CD14-positive monocyte (primary cell): ENCODE data around the gene NKD2. TPM values are rescaled to one million over a fixed set of nuclear protein-coding genes. Genes with fewer than 3 reads are reported as not detected.

Experiments
- DNase-seq, 3 donors: peaks; one replicate each; pipeline ENCODE4 v3.0.0-alpha.2; 2011 to 2022
- H2AFZ ChIP-seq: 2 replicates; pipeline ENCODE4 v1.6.0; 2012; ENCODE audit warnings: mild to moderate bottlenecking, low read depth, low read length, inconsistent platforms; ENCODE audit not compliant: insufficient read depth, poor library complexity, severe bottlenecking
- H3K27ac ChIP-seq, 2 donors: 1 replicate in 1 of 2; 2 replicates in 1 of 2; pipeline ENCODE4 v1.5.1; 2012 to 2013; ENCODE audit warnings: low read length in 2 of 2, control low read depth in 1 of 2, inconsistent platforms in 1 of 2, low read depth in 1 of 2, mild to moderate bottlenecking in 1 of 2
- H3K27me3 ChIP-seq, 2 donors: one replicate each; pipeline versions ENCODE4 v1.6.0 to v1.6.1; 2011 to 2013; ENCODE audit warnings: low read length in 2 of 2; ENCODE audit not compliant: control insufficient read depth in 2 of 2, insufficient read depth in 2 of 2
- H3K36me3 ChIP-seq, 2 donors: replicated peaks in 1 of 2; 1 replicate in 1 of 2; 2 replicates in 1 of 2; pipeline versions ENCODE4 v1.5.1 to v1.6.1; 2012 to 2013; ENCODE audit warnings: low read length in 2 of 2, control low read depth in 1 of 2, inconsistent platforms in 1 of 2, mild to moderate bottlenecking in 1 of 2; ENCODE audit not compliant: insufficient read depth in 2 of 2, control insufficient read depth in 1 of 2
- H3K4me1 ChIP-seq, 2 donors: 1 replicate in 1 of 2; 2 replicates in 1 of 2; pipeline versions ENCODE4 v1.5.1 to v1.6.1; 2012 to 2013; ENCODE audit warnings: low read length in 2 of 2, control low read depth in 1 of 2, inconsistent platforms in 1 of 2, mild to moderate bottlenecking in 1 of 2, moderate library complexity in 1 of 2; ENCODE audit not compliant: insufficient read depth in 2 of 2, control insufficient read depth in 1 of 2
- H3K4me2 ChIP-seq: replicated peaks from 2 replicates; pipeline ENCODE3; 2012; ENCODE audit warnings: low read length, moderate library complexity, mild to moderate bottlenecking; ENCODE audit not compliant: poor library complexity, severe bottlenecking; ENCODE audit errors: extremely low read depth
- H3K4me3 ChIP-seq, 3 experiments: fragments of 200-600 bp in 1 of 3; sonication (generic) in 1 of 3; replicated peaks in 1 of 3; 1 replicate in 2 of 3; 2 replicates in 1 of 3; pipeline ENCODE4 v1.5.1; 2011 to 2013; ENCODE audit warnings: low read length in 3 of 3, mild to moderate bottlenecking in 3 of 3, control low read depth in 2 of 3, low read depth in 2 of 3, inconsistent platforms in 1 of 3, moderate library complexity in 1 of 3
- H3K79me2 ChIP-seq: 2 replicates; pipeline ENCODE4 v1.6.0; 2012; ENCODE audit warnings: mild to moderate bottlenecking, control low read depth, inconsistent platforms, low read length, moderate library complexity; ENCODE audit not compliant: insufficient read depth
- H3K9ac ChIP-seq: 2 replicates; pipeline ENCODE4 v1.6.0; 2017; ENCODE audit warnings: low read length, mild to moderate bottlenecking; ENCODE audit not compliant: insufficient read depth, poor library complexity, severe bottlenecking
- H3K9me3 ChIP-seq, 2 donors: replicated peaks in 1 of 2; 1 replicate in 1 of 2; 2 replicates in 1 of 2; pipeline versions ENCODE4 v1.5.1 to v1.6.1; 2012 to 2013; ENCODE audit warnings: low read length in 2 of 2, control low read depth in 1 of 2; ENCODE audit not compliant: control insufficient read depth in 1 of 2, insufficient read depth in 1 of 2
- H4K20me1 ChIP-seq: 2 replicates; pipeline ENCODE4 v1.6.0; 2012; ENCODE audit warnings: mild to moderate bottlenecking, low read length, control low read depth, moderate library complexity; ENCODE audit not compliant: insufficient read depth
- H3K27ac Mint-ChIP-seq, 7 donors: one replicate each; pipeline ENCODE4 v1.8.0; 2020; ENCODE audit warnings: mild to moderate bottlenecking in 7 of 7, mixed read lengths in 7 of 7, moderate library complexity in 6 of 7, inconsistent platforms in 2 of 7
- H3K27me3 Mint-ChIP-seq, 3 donors: one replicate each; pipeline ENCODE4 v1.8.0; 2021 to 2022; ENCODE audit warnings: low read depth in 3 of 3, mild to moderate bottlenecking in 3 of 3, mixed read lengths in 3 of 3, moderate library complexity in 3 of 3, inconsistent platforms in 1 of 3
- H3K36me3 Mint-ChIP-seq, 2 donors: one replicate each; pipeline ENCODE4 v1.8.0; 2020; ENCODE audit warnings: mixed read lengths in 2 of 2, inconsistent platforms in 1 of 2, mild to moderate bottlenecking in 1 of 2
- H3K4me1 Mint-ChIP-seq: one replicate; pipeline ENCODE4 v1.8.0; 2020; ENCODE audit warnings: mild to moderate bottlenecking, mixed read lengths
- H3K4me3 Mint-ChIP-seq, 2 donors: one replicate each; pipeline ENCODE4 v1.8.0; 2020; ENCODE audit warnings: mild to moderate bottlenecking in 2 of 2, mixed read lengths in 2 of 2, moderate library complexity in 1 of 2
- H3K9me3 Mint-ChIP-seq, 7 donors: one replicate each; pipeline ENCODE4 v1.8.0; 2020 to 2022; ENCODE audit warnings: mixed read lengths in 7 of 7, mild to moderate bottlenecking in 6 of 7, moderate library complexity in 6 of 7, inconsistent platforms in 2 of 7
- WGBS: methylation state at CpG from one replicate; pipeline ENCODE4 v1.1.5; 2013; ENCODE audit warnings: missing lambda C conversion rate; ENCODE audit not compliant: insufficient coverage; 5-methylcytosine and 5-hydroxymethylcytosine counted together
- intact Hi-C, 2 donors: fragments of 100-400 bp; cut with micrococcal nuclease; formaldehyde crosslinking; loops; one replicate each; pipeline versions ENCODE4 v1.15.0 to v1.15.1; 2023
- polyA plus RNA-seq, 3 donors: library from polyadenylated mRNA; depleted of rRNA in 1 of 3; unstranded in 2 of 3; stranded (reverse) in 1 of 3; fragments of 300-500 nt in 2 of 3; fragments of >200 nt in 1 of 3; fragmentation: Illumina TruSeq in 2 of 3; gene quantifications; 1 replicate in 2 of 3; 2 replicates in 1 of 3; pipeline ENCODE4 v1.2.3, GENCODE V29; 2012 to 2021
- TF ChIP-seq, protein P1 (sequence below): fragments of 200-600 bp; IDR thresholded peaks from one replicate; pipeline ENCODE4 v1.8.0; 2022; ENCODE audit warnings: antibody characterized with exemption, mild to moderate bottlenecking

NKD2 gene
- polyA plus RNA-seq, 3 donors, result not detected

DNA sequence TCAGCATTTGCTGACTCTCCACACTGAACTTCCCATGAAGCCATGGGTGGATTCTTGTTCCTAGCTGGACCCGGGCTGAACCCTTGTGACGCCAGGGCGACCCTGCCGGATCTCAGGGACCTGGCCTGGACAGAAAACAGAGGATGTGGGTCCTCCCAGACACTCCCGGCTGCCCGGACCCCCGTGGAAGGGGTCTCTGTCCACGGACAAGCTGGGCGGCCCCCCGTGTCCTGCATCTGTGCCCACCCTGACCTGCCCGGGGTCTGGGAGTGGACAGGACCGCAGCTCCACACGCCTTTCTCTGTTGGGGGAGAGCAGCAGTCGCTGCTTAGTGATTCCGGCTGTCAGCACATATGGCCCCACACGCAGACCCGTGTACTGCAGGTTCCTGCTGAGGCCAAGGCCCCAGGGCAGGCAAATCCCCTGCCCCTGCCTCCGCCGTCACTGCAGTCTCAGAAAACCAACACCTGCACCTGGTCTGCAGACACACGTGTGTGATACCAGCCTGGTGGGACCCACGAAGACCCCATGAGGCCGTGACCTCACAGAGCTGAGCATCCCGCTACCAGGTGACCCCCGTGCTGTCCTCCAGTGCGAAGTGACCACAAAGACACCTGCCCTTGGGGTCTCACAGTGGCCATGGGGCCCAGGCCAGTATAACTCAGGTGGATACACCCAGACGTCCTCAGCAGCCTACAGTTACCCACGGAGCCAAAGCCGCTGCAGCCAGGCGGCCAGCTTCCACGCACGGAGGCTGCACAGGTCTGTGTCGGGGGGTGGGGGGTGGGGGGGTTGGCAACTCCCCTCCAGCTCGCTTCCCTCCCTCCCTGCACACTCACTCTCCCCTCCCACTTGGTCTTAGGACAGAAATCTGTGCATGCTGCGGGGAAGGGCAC lies 50.6 kb downstream of the NKD2 start:
- no peaks in the 10 kb centered on the region for H3K4me1 ChIP-seq
- peaks cover 8% of the 10 kb centered on the region for H4K20me1 ChIP-seq
- no peaks in the 10 kb centered on the region for H3K4me1 Mint-ChIP-seq
- H3K9me3 Mint-ChIP-seq, result no peaks in the 10 kb centered on the region
- no peak overlapping the region for H3K27ac Mint-ChIP-seq
- H3K36me3 Mint-ChIP-seq, result peaks cover 47 to 65% of the 10 kb centered on the region in 2 donors
- no peak overlapping the region for H3K9ac ChIP-seq
- no peak for DNase-seq
- H3K9me3 ChIP-seq, result no peaks in the 10 kb centered on the region
- no peaks in the 10 kb centered on the region for H3K27me3 ChIP-seq
- H3K27me3 Mint-ChIP-seq, result peaks cover 0 to 3% (median 0%) of the 10 kb centered on the region in 3 donors
- H3K27ac ChIP-seq, result no peak overlapping the region
- TF ChIP-seq, protein P1, sequence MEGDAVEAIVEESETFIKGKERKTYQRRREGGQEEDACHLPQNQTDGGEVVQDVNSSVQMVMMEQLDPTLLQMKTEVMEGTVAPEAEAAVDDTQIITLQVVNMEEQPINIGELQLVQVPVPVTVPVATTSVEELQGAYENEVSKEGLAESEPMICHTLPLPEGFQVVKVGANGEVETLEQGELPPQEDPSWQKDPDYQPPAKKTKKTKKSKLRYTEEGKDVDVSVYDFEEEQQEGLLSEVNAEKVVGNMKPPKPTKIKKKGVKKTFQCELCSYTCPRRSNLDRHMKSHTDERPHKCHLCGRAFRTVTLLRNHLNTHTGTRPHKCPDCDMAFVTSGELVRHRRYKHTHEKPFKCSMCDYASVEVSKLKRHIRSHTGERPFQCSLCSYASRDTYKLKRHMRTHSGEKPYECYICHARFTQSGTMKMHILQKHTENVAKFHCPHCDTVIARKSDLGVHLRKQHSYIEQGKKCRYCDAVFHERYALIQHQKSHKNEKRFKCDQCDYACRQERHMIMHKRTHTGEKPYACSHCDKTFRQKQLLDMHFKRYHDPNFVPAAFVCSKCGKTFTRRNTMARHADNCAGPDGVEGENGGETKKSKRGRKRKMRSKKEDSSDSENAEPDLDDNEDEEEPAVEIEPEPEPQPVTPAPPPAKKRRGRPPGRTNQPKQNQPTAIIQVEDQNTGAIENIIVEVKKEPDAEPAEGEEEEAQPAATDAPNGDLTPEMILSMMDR, result no peak
- no peaks in the 10 kb centered on the region for H3K79me2 ChIP-seq
- H3K4me2 ChIP-seq, result no peak overlapping the region
- intact Hi-C loops, result no loop called here
- H3K4me3 Mint-ChIP-seq, result no peak overlapping the region
- H3K4me3 ChIP-seq, result no peak overlapping the region
- peaks cover 46 to 58% of the 10 kb centered on the region in 2 donors for H3K36me3 ChIP-seq
- no peak overlapping the region for H2AFZ ChIP-seq
- 95% methylated on average over 26 of the region's 34 CpGs for WGBS

- Histone ChIP-seq H3K27ac (no peak overlapping the region), H3K9ac (no peak overlapping the region), H3K79me2 (no peaks in the 10 kb centered on the region), H3K4me3 (no peak overlapping the region), H4K20me1 (peaks cover 8% of the 10 kb centered on the region), H3K36me3 (peaks cover 46 to 58% of the 10 kb centered on the region in 2 donors), H2AFZ (no peak overlapping the region), H3K9me3 (no peaks in the 10 kb centered on the region), H3K27me3 (no peaks in the 10 kb centered on the region), H3K4me1 (no peaks in the 10 kb centered on the region), H3K4me2 (no peak overlapping the region)
- H3K9me3 Mint-ChIP-seq, result no peaks in the 10 kb centered on the region
- 92% methylated on average over 17 of the region's 17 CpGs for WGBS
- peaks cover 0 to 3% (median 0%) of the 10 kb centered on the region in 3 donors for H3K27me3 Mint-ChIP-seq
- H3K4me3 Mint-ChIP-seq, result no peak overlapping the region
- no peaks in the 10 kb centered on the region for H3K4me1 Mint-ChIP-seq
- DNase-seq, result no peak
- TF ChIP-seq, protein P1, result no peak
- peaks cover 48 to 69% of the 10 kb centered on the region in 2 donors for H3K36me3 Mint-ChIP-seq
- intact Hi-C loops, result no loop called here
- H3K27ac Mint-ChIP-seq, result no peak overlapping the region
Observed at GRCh38 chr5:1059884-1060263, 51.3 kb downstream of the NKD2 start.
